GM12873 (cell line): ENCODE data around the gene DMC1.

Experiments used
- CTCF ChIP-seq: IDR thresholded peaks from 2 replicates; pipeline ENCODE4 v1.5.1; 2012; ENCODE audit warnings: low read depth, mild to moderate bottlenecking, moderate library complexity, low read length, control low read depth; ENCODE audit not compliant: insufficient read depth; ENCODE audit errors: missing control alignments

The DMC1 gene

GRCh38 chr22:38469306-38469781 is 100.6 kb downstream of the DMC1 start:
- TF ChIP-seq CTCF = no peak
